Medulla oblongata (tissue), 1 donor: ENCODE measurements around the gene SLCO2A1.
"Not testable (repeated sequence)": the region's sequence is repeated elsewhere in the genome, so short reads cannot be mapped to it uniquely, and the experiment has no call there.

Experiments used
- DNase-seq: peaks from one replicate; pipeline ENCODE4 v3.0.0-alpha.2; 2015; ENCODE audit errors: extremely low spot score

SLCO2A1 gene

DNA sequence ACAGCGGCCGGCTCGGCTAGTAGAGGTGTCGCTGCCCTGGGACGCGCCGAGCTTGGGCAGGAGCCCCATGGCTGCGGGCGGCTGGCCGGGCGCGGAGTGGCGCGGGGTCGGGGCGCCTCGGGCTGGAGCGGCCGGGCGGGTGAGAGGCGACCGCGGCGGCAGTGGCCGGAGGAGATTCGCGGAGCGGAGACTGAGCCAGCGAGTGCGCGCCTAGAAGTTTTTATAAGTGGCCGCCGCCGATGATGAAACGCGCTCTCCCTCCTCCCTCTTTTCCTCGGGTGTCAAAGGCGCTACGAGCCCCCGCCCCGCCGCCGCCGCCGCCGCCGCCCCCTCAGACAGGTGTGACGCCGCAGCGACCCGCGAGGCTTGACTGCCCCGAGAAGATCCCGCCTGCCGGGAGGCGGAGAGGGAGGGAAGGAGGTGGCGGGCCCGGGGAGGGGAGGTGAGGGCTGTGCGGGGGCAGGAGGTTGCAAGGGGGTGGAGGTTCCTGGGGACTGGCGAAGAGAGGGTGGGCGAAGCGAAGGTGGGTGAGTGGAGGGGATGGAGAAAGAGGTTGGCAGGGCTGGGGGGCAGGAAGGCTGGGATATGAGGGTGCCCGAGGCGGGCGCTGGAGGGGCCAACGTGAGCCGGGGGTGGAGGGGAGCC lies at the start of gene SLCO2A1:
Gene SLCO2A1, minus strand, starts transcription at position 192 of the 645 bp plus-strand sequence. Its CDS starts 123 bp downstream, at position 69.
- DNase-seq, result no peak

DNA sequence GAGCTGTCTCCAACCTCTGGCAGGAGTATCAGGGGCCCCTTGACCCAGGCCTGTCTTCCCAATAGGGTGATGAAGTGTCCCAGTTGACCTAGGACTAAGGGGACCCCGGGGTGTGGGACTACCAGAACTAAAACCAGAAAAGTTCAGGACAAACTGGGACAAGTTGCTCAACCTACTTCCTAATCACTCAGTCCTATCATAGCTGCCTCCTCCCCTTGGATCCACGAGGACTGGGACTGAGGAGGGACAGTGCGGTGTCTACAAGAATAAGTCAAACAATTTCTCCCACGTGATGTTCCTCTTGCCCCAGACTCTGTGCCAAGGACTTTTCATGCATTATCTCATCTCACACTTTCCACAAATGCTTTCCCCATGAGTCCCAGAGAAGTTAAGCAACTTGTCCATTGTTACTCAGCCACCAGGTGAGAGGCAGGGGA lies 49.4 kb upstream of the SLCO2A1 start:
- no peak for DNase-seq

DNA sequence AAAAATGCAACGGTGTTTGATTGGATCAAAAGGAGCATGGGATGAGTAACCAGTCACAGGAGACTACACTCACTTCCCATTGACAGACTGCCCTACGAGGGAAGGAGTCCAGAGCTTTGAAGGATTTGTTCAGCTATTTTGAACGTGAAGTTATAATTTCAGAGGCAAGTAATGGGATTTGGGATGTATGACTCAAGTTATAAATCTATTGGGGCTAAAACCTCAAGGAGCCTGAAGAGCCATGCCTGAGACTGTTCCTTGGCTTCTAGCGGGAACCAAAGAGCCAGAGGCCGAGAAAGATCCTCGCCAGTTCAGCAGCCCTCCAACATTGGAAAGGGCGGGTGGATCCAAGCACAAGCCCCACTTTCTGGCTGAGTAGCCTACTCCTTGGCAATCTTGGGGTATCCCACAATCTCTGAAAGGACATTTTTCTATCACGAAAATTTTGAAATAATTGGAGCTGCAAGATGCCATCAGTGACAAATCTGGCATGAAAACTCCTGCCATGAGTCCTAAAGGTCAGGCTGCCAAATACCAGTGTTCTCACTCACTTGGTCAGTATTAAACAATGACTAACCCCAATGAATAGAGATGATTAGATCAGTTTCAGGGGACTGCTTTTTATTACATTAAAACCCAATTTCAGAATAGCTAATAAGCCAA lies 48.6 kb upstream of the SLCO2A1 start:
- no peak for DNase-seq

DNA sequence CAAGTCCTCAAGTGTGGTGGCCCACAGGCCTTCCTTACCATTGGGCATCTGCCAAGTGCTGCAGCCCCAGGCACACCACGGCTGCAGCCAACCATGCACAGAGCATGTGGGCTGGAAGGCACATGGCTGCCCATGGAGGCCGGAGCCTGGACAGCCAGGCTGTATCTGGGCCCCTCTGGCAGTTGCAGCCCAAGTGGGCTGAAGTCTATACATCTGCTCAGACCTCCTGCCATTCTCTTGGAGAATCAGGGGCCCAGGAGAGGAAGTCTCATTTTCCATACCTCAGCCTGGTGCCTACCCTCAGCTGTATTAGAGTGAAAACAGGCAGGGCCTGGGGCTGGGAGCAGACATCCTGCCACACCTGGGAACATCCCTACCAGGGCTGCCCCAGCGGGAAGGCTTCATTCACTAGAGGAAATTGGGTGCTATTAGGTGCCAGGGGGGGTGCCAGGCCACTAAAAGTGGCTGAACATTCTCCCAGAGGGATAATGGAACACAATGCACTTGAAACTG lies 48.0 kb upstream of the SLCO2A1 start:
- DNase-seq, result no peak

DNA sequence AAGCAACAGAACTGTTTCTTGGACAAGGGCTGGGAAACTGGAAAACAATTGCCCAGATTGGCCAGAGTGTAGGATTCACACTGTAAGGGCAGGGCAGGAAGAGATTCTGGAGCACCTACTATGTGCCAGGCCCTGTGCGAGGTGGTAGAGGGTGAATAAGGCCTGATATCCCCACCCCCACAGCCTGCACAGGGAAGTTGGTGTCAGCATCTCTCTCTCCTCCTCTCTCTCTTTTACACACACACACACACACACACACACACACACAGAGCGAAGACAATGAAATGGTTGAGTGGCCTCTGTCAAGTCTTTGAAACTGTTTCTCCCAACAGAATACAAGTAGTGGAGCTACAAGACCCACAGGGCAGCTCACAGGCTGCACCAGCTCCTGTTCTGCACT lies 47.1 kb upstream of the SLCO2A1 start:
- DNase-seq, result no peak

DNA sequence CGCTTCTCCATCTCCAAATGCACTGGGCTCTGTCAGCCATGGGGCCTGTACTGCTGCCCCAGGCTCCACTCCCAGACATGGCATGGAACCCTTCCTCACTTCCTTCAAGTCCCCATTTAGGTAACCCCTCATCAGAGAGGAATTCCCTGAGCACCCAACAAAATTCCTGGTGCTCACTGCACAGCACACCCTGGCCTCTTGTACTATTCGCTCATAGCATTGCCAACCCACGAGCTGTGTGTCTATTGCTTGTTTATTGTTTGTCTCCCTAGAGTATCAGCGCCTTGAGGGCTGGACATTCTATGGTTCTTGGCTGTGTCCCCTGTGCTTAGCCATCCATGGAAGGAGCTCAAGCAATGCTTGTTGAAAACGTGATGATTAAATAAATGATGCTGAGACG lies 46.1 kb upstream of the SLCO2A1 start:
- DNase-seq, result no peak

DNA sequence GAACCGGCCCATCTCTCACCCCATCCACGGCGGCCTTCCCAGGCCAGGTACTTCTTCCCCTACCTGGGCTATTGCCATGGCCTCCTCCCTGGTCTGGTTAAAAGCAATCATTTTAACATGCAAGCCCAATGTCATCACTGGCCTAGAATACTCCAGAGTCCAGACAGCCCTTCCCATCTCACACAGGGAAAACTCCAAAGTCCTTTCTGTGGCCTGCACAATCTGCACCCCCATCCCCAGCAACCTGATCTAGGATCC lies 45.8 kb upstream of the SLCO2A1 start:
- DNase-seq, result no peak

DNA sequence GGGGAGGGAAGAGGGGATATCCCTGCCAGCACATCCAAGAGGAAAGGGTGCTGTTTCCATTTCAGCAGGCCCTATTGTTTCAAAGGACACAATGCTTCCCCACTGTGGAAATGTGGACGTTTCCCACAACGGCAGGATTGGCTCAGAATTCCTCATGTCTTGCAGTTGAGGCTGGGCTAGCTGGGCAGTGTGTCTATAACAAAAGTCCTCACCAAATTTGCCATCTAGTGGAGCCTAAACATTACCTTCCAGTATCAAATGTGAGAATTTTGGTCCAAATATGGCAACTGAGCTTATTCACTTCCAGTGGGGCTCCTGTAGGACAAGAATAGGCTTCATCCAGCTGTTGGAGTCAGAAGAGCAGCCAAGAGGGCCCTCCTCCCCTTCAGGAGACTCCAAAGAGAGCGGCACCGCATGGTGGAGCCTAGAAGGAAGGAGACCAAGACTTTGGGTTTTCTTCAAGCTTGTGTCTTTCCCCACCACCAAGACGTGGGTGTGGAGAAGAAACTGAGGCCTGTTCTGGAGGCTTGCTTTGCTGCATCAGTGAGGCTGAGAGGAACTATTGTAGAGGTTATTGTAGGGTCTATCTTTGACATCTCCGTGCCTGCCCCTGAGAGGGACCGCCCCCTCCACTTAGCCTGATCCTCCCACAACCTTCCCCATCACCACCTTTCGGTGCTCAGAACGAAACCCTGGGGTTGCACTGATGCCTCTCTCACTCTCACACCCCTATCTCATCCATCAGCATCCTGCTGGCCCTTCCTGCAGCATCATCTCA lies 45.3 kb upstream of the SLCO2A1 start:
- DNase-seq, result no peak

DNA sequence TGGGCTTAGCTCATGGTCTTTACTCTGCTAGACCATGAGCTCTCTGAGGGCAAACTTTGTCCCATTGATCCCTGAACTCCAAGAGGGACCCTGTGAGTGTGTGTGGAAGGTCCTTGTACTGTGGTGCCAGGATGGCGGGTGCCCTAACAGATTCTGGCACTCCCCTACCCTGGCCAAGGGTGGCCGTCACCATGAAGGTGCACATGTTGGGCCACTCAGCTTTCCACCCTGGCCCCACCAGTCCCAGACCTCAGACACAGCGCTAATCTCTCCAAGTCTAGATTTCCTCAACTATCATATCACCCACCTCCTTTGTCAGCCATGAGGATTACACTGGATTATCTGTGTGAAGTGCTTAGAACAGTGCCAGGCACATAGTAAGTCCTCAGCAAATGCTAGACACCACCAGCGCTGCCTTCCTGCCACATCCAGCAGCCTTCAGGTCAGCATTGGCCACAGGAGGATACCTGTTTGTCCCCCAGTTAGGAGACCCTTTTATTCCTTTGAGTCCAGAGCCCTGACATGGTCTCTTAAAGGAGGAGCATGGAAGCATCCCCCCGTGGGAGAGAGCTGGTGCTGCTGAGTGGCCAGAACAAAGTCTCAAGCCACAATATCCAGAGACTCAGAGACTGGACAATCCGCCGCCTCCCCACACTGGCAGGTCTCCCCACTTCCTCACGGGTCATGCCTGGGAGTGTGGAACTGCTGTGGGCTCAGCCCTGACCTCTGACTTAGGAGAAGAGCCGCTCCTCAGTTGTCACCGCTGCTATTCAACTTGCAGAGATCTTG lies 44.5 kb upstream of the SLCO2A1 start:
- no peak for DNase-seq

DNA sequence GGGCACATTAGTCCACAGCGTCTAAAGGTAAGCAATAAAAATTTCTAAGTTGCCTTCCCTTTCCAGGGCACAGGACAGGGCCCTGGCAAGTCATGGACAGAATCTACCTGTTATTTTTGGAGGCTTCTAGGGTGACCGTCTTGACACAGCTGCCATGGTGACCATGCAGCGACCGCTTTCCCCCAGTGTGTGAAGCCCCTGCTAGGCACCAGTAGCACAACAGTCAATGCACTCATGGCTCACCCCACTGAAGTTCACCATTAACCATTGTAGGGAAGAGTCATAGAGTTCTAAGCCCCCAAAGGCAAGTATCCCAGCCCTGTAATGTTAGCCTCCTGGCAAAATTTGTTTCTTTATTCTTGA lies 43.8 kb upstream of the SLCO2A1 start:
- no peak for DNase-seq

DNA sequence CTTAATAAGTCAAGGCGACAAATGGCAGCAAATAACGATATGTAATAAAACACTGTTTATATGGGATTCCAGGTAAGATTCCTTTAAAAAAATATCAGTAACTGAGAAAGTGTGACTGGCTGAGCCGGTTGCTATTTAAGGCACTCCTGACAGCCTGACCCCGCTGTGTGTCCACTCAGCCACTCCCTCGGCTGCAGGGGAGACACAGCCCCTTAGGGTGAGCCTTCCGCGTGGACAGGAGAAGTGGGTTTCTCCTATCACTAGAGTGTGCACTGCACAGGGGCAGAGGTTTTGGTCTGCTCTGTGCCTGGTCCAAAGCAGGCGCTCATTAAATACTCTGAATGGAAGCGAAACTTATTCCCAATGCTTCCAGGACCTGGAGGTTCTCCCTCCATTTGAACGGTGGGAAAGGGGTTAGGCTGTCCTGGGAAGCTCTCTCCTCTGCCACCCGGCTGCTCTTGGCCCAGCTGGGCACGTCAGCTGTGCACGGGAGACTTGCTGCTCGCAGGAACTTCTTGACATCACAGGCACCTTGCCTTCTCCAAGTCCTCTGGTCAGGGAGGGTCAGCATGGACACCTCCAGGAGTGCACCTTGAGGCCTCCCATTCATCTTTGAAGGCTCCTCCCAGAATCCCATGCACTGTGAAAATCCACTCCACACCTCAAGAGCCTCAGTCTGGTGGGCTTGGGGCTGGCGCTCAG lies 43.3 kb upstream of the SLCO2A1 start:
- DNase-seq, result no peak

DNA sequence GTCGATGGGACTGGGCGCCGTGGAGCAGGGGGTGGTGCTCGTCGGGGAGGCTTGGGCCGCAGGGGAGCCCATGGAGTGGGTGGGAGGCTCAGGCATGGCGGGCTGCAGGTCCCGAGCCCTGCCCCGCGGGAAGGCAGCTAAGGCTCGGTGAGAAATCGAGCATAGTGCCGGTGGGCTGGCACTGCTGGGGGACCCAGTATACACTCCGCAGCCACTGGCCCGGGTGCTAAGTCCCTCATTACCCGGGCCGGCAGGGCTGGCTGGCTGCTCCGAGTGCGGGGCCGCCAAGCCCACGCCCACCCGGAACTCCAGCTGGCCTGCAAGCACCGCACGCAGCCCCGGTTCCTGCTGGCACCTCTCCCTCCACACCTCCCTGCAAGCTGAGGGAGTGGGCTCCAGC lies 40.6 kb upstream of the SLCO2A1 start:
- DNase-seq, result not testable (repeated sequence)

DNA sequence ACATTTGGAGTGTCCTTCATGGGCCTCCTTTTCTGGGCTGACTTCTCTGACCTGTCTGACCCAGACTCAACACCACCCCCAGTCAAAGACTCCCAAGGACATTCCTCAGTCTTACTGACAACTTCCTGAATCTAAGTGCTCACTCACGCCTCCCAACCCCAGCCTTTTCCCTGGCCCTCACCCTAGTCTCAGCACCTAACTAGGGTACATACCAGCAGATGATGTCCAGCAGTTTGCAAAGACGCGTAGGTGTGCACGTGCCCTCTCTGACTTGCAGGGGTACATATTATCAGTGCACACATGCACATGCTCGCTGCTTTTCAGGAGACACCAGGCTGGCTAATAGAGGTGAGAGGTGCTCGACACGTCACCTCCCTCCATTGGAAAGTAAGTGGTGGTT lies 38.7 kb upstream of the SLCO2A1 start:
- no peak for DNase-seq

DNA sequence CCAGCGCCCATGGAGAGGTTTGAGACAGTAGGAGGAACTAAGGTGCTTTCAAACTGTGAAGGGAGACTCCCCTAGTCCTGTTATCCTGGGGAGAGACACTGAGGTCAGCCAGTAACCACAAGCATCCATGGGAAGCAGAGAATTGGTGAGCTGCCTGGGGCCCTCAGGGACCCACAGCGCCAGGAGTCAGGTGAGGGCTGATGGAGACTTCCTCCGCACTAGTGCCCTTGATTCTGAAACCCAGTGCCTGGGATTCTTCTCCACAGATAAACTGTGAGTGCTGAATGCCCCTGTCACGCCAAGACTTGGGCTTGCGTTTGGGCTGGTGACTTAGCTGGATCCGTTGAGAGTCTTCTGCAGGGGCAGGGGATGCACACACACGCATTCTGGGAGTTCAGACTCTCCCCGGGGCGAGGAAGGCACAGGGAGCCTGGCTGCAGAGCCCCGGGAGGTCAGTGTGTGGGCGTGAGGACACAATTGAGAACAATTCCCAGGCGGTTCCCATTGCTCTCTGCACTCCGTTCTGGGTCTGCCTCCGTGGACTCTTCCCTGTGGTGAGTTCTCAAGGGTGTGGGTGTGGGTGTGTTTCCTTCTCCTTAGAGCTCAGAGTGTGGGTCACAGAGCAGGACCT lies 37.9 kb upstream of the SLCO2A1 start:
- no peak for DNase-seq

DNA sequence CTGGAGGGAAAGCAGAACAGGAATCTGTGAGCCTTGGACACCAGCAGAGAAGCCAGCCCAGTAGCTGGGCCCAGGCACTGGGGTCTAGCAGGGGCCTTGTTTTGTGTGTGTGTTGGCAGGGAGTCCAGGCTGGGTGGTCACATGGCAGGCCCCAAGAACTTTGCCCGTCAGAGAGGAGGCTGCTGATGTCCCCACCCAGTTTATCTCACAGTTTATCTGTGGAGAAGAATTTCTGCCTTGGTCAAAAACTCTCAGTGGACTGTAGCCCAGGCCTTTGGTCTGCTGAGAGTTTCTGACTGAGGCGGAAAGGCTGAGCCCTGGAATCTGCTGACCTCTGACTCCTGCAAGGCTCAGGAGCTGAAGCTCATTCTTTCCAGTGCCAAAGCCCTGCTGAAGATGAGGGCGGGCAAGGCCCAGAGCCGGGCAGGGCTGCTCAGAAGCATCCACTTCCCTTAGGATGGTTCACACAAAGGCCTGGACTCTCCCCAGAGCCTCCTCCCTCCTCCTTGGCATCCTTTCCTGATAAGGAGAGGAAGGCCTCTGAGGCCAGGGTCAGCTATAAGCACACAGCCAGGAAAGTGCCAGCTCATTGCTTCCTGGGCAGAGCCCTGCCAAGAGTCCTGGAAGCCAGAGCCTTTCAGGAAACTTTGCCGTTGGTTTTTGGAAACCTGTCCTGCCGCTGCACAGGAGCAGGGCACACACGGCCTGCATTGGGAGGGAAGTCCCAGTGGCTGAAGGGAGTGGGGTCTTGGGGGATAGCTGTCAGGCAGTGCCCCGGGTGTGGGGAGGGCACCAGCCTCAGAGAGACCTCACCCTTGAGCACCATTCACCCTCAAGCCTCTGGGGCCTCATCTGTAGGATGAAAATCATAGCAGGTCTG lies 37.2 kb upstream of the SLCO2A1 start:
- no peak for DNase-seq

DNA sequence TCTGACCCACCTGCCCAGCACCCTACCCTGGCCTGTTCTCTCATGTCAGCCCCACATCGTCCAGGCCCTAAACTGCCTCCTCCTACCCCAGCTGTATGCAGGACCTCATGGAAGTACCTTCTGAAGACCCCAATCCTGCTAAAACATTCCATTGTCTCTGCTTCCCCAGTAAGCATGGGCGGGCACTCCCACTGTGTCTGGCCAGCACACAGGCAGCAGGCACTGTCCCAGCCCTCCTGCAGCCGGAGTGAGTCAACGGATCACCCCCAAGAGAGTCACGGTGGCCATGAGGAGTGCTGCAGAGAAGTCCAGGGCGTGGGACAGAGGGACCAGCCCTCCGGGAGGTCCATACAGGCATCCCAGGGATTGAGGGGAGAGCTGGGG lies 36.4 kb upstream of the SLCO2A1 start:
- DNase-seq, result no peak

DNA sequence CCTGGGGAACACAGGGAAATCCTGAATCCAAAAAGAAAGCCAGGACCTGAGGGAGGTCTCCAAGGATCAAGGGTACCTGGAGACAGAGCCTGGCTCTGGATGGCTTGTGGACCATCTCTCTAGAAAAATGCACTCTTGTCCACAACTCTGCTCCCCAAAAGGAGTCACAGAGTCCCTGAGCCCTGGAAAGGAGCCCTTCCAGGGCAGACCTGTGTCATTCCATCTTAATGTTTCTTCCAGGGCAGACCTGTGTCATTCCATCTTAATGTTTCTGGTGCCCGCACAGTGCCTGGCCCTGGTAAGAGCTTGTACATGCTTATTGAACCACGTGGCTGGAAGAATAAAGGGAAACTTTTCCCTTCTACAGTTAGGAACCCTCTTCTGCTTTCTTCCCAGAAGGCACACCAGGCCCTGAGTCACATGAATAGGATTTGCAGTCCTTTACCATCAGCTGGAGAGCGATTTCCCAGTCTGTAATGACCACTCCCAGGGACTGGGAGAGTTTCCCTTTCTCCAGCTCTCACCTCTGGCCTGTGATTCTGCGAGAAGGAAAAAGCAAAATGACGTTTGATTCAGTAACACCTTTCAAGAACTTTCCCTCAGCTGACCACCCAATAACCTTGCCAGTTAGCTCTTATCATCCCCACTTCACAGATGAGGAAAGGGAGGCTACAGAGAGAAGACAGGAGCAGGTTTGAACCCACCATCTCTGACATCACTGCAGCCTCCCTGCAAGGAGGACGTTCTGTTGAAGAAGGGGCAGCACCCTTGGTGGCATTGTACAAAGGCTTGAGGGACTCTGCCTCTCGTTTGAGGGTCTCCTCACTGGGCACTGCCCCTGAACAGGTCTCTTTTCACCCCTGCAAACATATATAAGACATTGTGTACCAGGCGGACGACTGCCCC lies 35.8 kb upstream of the SLCO2A1 start:
- no peak for DNase-seq

DNA sequence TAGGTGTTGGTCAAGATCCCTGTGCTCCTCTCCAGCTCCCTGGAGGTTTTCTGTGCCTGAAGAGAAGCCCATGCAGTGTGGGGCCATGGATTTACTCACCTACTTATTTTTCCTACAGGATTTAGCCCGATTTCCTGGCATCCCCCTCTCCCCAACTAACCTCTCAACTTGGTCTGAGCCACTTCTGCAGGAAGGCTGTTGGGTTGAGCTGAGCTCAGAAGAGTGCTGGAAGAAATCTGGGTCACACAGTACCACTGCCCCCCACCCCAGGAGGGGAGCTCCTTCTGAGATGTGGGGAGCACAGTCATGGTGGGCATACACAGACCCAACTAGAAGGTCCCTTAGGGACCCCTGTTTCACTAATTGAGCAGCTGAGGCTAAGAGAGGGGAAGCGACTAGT lies 34.4 kb upstream of the SLCO2A1 start:
- no peak for DNase-seq

DNA sequence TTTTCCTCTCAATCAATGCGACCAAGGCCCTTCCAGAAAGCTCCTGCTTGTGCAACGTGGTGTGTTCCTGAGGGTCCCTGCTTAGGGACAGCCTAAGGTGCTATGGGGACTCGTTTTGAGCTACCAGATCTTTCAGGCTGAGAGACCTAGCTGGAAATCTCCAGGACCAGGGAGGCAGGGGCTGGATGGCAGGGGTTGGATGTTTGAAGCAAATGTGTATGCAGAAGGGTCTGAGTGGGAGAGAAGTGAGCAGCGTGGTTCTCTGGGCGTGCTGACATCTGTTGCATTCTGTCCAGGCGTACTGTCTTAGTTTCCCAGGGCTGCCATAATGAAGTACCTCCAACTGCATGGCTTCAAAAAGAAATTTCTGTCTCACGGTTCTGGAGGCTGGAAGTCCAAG lies 31.7 kb upstream of the SLCO2A1 start:
- DNase-seq, result no peak
